ENCODE measurements around the gene REXO5.

DNA sequence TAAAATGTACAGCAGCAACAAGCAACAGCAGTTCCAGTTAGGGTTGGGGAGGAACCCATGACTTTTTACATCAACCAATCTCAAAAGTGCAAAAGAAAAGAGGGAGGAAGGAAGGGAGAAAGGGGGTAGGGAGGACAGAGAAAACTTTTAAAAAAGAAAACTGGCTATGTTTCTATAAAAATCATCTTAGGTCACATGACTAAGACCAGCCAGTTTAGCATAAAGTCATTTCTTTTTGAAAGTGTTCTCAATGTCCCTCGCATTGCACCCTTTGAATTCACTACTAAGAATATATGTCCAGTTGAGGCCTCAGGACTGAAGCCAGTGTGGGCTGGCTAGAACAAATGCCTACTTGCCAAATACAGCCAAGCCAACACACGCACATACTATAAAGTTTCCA, 64.9 kb downstream of the REXO5 start:
- TF ChIP-seq EP300 (IDR thresholded peaks at IDR 0.05) (no peak), POLR2A (IDR thresholded peaks at IDR 0.05) (no peak)
- TF ChIP-seq, protein P1, sequence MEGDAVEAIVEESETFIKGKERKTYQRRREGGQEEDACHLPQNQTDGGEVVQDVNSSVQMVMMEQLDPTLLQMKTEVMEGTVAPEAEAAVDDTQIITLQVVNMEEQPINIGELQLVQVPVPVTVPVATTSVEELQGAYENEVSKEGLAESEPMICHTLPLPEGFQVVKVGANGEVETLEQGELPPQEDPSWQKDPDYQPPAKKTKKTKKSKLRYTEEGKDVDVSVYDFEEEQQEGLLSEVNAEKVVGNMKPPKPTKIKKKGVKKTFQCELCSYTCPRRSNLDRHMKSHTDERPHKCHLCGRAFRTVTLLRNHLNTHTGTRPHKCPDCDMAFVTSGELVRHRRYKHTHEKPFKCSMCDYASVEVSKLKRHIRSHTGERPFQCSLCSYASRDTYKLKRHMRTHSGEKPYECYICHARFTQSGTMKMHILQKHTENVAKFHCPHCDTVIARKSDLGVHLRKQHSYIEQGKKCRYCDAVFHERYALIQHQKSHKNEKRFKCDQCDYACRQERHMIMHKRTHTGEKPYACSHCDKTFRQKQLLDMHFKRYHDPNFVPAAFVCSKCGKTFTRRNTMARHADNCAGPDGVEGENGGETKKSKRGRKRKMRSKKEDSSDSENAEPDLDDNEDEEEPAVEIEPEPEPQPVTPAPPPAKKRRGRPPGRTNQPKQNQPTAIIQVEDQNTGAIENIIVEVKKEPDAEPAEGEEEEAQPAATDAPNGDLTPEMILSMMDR (IDR thresholded peaks at IDR 0.05), result no peak
